HG02588 (cell line): ENCODE results near the gene MPPED1.

ENCODE experiments used
- ATAC-seq: cut with Tn5 transposase; IDR thresholded peaks from one replicate; pipeline ENCODE4 v1.9.1; 2021; ENCODE audit warnings: mild to moderate bottlenecking, moderate library complexity; ENCODE audit not compliant: unreplicated experiment

MPPED1 gene

GRCh38 chr22:43491177-43491576, 79.4 kb downstream of the MPPED1 start:
- no peak for ATAC-seq

GRCh38 chr22:43491737-43492136, 79.9 kb downstream of the MPPED1 start:
- ATAC-seq, result no peak

DNA sequence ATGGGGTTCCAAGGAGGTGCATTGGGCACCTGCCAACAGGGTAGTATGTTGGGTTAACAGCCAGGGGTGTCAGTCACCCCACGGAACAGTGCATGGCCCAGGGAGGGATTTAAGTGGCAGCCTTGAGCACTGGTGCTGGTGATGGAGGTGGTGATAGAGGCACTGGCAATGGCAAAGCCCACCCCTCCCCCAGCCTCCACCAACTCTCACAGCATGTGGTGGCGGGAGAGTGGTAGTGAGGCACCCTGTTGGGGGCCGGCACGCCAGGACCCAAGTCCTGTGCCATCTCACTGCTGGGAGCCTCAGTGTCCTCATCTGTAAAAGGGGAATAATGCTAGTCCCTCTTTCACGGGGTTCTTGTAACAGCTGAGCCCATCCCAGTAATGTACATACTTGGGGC, 81.5 kb downstream of the MPPED1 start:
- ATAC-seq, result no peak

GRCh38 chr22:43497956-43498855, 86.4 kb downstream of the MPPED1 start:
- no peak for ATAC-seq

GRCh38 chr22:43498856-43499253, 87.0 kb downstream of the MPPED1 start:
- ATAC-seq, result no peak

DNA sequence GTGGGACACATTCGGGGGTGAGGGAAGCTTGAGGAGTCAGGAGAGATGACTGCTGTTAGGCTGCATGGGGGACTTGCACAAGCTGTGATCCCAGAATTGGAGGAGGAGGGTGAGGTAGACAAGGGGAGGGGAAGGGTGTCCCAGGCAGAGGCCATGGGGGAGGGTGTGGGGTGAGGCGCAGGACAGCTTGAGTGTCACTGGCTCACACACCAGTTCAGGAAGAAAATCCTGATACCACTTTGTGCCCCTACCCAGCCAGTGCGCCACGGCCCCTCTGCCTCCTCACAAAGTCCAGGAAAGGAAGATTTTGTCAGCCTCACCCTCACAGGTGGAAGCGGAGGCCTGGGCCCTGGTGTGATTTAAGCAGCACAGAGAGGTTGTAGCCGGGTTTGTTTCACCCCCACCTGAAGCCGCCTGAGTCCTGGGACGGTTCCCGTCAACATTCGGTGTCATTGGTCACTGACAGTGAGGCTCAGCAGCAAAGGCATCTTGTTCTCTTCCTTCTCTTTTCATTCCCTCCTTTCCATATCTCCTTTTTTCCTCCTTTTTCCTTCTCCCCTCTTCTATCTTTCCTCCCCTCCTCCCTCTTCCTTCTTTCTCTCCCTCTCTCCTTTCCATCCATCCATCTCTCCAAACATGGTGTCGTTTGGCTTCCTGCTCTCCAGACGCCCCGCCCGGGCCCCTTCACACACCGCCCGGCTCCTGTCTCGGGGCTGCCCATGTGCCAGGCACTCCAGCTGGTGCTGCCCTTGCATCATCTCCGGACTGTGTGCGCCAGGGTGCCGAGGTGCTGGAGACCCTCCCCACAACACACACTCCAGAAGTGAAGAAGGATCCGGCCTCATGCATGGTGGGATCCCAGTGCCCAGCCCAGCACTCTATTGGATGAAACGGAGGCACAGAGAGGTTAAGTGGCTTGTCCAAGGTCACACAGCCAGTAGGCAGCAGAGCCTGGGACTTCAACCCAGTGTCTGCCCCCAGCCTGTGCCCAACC, 89.3 kb downstream of the MPPED1 start:
- no peak for ATAC-seq

DNA sequence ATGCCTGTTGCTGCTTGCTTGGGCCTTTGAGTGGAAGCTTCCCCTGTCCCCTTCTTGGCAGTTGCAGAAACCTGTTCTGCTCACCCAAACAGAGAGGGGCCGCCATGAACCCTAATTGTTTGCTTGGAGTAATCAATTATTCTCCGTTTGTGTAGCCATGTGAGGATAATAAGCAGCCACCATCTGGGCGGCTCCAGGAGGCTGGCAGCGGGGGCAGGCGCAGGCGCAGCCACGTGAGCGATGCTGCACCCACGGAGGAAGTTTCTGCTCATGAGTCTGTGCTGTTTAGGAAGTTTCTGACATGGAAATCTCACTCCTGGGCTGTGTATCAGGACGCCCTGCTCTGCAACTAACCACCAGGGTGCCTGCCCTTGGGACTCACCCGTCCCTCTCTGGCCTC, 90.1 kb downstream of the MPPED1 start:
- ATAC-seq, result no peak

GRCh38 chr22:43502306-43502874, 90.6 kb downstream of the MPPED1 start:
- ATAC-seq, result no peak

- ATAC-seq, result no peak
Observed at GRCh38 chr22:43504068-43504467, 92.3 kb downstream of the MPPED1 start.

DNA sequence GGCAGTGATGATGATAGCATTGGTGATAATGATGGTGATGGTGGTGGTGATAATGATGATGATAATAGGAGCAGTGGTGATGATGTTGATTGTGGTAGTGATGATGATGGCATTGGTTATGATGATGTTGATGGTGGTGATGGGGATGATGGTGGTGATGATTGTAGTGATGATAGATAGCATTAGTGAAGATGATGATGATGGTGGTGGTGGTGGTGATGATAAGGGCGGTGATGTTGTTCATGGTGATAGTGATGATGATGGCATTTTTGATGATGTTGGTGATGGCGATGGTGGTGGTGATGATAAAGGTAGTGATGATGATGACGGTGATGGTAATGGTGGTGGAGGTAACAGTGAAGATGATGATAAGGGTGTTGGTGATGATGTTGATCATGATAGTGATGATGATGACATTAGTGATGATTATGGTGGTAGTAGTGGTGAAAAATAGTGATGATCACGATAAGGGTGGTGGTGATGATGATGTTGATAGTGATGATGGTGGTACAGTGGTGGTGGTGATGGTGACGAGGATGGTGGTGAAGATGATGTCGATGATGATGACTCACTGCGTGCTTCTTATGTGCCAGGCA, 93.0 kb downstream of the MPPED1 start:
- ATAC-seq, result no peak

- ATAC-seq, result no peak
Observed at GRCh38 chr22:43505423-43505822, 93.6 kb downstream of the MPPED1 start.

DNA sequence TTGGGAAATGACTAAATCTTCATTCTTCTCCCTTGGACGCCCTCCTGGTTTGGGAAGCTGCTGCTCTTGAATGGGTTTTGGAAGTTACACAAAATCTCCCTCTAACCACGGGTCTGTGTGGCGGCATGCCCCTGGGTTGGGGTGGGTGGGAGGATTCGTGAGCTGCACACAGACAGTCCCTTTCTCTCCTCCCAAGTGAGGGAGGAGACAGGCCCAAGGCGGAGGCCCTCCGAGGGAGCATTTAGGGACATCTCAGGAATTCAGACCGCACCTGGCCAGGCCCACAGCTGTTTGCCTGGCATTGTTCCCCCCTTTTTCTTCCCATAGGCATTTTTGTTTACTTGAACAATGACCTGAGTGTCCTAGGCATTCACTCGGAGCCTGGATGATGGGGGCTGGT, 94.1 kb downstream of the MPPED1 start:
- no peak for ATAC-seq

- ATAC-seq, result no peak
Observed at GRCh38 chr22:43506487-43506886, 94.7 kb downstream of the MPPED1 start.

DNA sequence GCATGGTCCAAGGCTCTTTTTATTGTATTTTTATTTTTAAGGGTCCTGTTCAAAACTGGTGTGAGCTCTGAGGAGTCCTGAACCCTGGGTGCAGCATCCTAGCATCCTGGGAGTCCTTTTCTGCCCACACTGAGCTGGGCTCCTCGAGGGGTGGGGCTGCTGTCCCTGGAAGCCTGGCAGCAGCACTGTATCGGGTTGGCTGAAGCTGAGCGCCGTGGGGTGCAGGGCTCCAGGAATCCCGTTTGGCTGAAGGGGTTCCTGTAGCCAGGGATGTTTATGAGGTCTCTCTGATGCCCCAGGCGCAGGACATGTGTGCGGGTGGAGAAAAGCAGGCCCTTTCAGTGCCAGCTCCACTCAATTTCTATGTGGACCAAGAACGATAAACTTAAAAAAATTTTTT, 95.4 kb downstream of the MPPED1 start:
- ATAC-seq, result no peak

DNA sequence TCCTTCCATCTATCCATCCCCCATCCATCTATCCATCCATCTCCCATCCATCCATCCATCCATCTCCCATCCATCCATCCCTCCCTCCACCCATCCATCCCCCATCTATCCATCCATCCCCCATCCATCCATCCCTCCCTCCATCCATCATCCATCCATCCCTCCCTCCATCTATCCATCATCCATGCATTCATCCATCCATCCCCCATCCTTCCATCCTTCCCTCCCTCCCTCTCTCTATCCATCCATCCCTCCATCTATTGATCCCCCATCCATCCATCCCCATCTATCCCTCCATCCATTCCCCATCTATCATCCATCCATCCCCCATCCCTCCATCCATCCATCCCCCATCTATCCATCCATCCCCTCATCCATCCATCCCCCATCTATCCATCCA, 96.7 kb downstream of the MPPED1 start:
- ATAC-seq, result no peak

DNA sequence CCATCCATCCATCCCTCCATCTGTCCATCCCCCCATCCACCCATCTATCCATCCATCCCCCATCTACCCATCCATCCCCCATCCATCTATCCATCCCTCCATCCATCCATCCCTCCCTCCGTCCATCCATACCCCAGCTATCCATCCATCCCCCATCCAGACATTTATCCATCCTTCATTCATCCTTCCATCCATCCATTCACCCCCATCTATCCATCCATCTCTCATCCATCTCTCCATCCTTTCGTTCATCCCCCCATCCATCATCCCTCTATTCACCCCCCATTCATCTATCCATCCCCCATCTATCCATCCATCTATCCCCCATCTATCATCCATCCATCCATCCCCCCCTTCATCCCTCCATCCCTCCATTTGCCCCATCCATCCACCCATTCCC, 97.5 kb downstream of the MPPED1 start:
- ATAC-seq, result no peak

DNA sequence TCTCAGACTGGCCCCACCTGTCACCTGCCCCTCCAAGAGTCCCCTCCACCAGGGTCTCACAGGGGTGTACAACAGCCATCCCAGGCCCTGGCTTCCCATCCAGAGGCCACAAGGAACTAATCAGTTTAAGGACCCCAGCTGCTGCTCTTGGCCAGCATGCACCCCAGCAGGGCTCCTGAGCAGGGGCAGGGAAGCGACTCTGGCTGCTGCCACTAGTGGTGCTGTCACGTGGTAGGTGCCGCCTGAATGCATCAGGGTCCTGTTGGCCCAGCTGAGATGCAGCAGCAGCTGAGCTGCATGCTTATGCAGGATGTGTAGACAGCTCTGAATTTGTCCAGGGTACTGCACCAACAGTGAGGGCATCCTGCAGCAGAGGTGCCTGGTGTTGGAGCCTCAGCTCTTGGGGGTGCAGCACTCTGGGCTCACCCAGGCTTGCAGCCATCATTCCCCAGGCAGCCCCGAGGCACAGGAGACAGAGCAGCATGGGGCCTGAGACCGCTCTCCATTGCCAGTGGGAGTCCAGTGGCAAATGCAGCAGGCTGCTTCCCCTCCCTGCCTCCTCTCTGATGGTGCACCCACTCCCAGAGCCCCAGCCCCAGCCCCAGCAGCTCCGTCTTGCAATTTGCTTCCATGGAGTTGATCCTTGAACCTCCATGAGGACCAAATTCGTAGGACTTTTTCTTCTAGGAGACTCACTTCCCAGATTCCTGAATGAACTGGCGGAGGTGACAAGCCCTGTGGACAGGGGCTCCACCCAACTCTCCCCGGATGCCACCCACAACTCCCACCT, 98.7 kb downstream of the MPPED1 start:
- no peak for ATAC-seq

DNA sequence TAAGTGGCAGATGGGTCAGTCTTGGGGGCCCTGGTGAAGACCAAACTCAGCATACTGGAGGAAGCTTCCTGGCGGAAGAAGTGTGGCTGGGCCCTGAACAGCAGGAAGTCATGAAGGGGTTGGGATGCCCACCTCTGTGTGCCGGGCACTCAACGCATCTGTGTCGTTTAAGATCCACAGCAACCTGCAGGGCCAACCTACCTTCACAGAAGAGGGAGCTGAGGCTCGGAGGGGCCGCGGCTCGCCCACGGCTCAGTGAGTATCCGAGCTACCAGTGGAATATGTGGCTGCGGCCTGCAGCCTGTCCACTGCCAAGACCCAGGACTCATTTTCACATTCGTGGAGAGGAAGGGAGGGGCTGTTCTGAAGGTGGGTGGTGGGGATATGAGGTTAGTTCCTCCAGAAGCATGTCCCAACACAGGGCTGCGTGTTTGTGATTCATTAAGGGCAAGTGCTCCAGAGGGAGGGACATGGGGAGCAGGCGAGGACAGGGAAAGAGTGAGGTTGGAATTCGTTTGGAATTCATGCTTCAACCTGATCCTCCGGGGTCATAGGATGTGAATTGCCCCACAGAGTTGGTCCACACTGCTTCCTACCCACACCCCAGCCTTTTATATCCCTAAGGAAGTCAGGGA, 99.6 kb downstream of the MPPED1 start:
- no peak for ATAC-seq

GRCh38 chr22:43512279-43512678, 100.5 kb downstream of the MPPED1 start:
- ATAC-seq, result no peak
